SK-N-SH (cell line): Measurements from ENCODE around the gene C19orf18.

Experiments used
- CHD2 ChIP-seq: fragments of 150-350 bp; IDR thresholded peaks from 2 replicates; pipeline ENCODE4 v1.6.1; 2018; ENCODE audit warnings: low read length; ENCODE audit not compliant: partially characterized antibody
- CTCF ChIP-seq: fragments of 200-600 bp; sonication (generic); IDR thresholded peaks from 2 replicates; pipeline ENCODE4 v1.6.1; 2017; ENCODE audit warnings: antibody characterized with exemption, mild to moderate bottlenecking, moderate library complexity
- EP300 ChIP-seq, 2 experiments: IDR thresholded peaks; 2 replicates each; pipeline versions ENCODE4 v1.4.0 to v1.6.1; 2012; ENCODE audit warnings: borderline replicate concordance in 1 of 2, low read depth in 1 of 2, low read length in 1 of 2
- FOXM1 ChIP-seq: IDR thresholded peaks from 2 replicates; pipeline ENCODE4 v1.4.0; 2012; ENCODE audit warnings: low read depth, mild to moderate bottlenecking
- MAX ChIP-seq: IDR thresholded peaks from 2 replicates; pipeline ENCODE4 v1.4.0; 2012; ENCODE audit warnings: low read depth
- NRF1 ChIP-seq: IDR thresholded peaks from 2 replicates; pipeline ENCODE4 v1.6.1; 2012; ENCODE audit warnings: low read depth, mild to moderate bottlenecking, low read length
- POLR2AphosphoS5 ChIP-seq: IDR thresholded peaks from 2 replicates; pipeline ENCODE4 v1.6.1; 2012; ENCODE audit warnings: low read depth, low read length
- RAD21 ChIP-seq: IDR thresholded peaks from 2 replicates; pipeline ENCODE4 v1.6.1; 2012; ENCODE audit warnings: mild to moderate bottlenecking, low read length
- SIN3A ChIP-seq: IDR thresholded peaks from 2 replicates; pipeline ENCODE4 v1.6.1; 2012; ENCODE audit warnings: low read depth, mild to moderate bottlenecking, low read length, moderate library complexity, borderline replicate concordance
- USF2 ChIP-seq: fragments of 150-350 bp; IDR thresholded peaks from 2 replicates; pipeline ENCODE4 v1.6.1; 2017; ENCODE audit warnings: antibody characterized with exemption, low read length, low read depth, borderline replicate concordance
- YY1 ChIP-seq: IDR thresholded peaks from 2 replicates; pipeline ENCODE4 v1.4.0; 2012; ENCODE audit warnings: low read depth, mild to moderate bottlenecking

- TF ChIP-seq NRF1 (no peak), FOXM1 (no peak), SIN3A (no peak), CTCF (no peak), RAD21 (no peak), MAX (no peak), CHD2 (no peak), POLR2AphosphoS5 (no peak), EP300 (IDR thresholded peaks at IDR 0.05; ENCODE audit: borderline replicate concordance in 1 of 2, low read depth in 1 of 2, low read length in 1 of 2) (no peak), YY1 (no peak), USF2 (no peak)
These were observed 12.5 kb downstream of the C19orf18 start for GRCh38 chr19:57961785-57962184.
